T-cell (primary cell): Measurements from ENCODE around the gene HES2. TPM values are rescaled to one million over a fixed set of nuclear protein-coding genes. Genes with fewer than 3 reads are reported as not detected.

Experiments
- ATAC-seq, 4 experiments: fragments of 200-7000 bp in 3 of 4; fragments of 150-1000 bp in 1 of 4; cut with Tn5 transposase; replicated peaks in 1 of 4; 1 replicate in 3 of 4; 2 replicates in 1 of 4; pipeline ENCODE4 v1.10.0; 2021; ENCODE audit warnings: moderate library complexity in 3 of 4, mild to moderate bottlenecking in 2 of 4, moderate number of reproducible peaks in 1 of 4
- CTCF ChIA-PET, 2 donors: fragments of 300-600 bp; sonication (Branson Sonifier 250); formaldehyde crosslinking; loops; one replicate each; lab custom pipeline; 2022; ENCODE audit warnings: antibody characterized with exemption in 2 of 2; lab: Charles Lee
- POLR2A ChIA-PET, 2 donors: fragments of 300-600 bp; sonication (Branson Sonifier 250); formaldehyde crosslinking; loops; one replicate each; lab custom pipeline; 2022; ENCODE audit warnings: antibody characterized with exemption in 2 of 2; lab: Charles Lee
- DNase-seq, 35 experiments: peaks; one replicate each; pipeline versions ENCODE4 v3.0.0 to v3.0.0-alpha.2; 2013 to 2023
- H3K27ac ChIP-seq: one replicate; pipeline ENCODE4 v1.5.1; 2013; ENCODE audit warnings: low read length
- H3K27me3 ChIP-seq, 2 experiments: replicated peaks in 1 of 2; 1 replicate in 1 of 2; 2 replicates in 1 of 2; pipeline versions ENCODE4 v1.6.1 to v1.7.0; 2013; ENCODE audit warnings: low read length in 1 of 2, mixed read lengths in 1 of 2; ENCODE audit not compliant: control insufficient read depth in 2 of 2, insufficient read depth in 2 of 2; ENCODE audit errors: extremely low read depth in 1 of 2
- H3K36me3 ChIP-seq, 2 donors: 1 replicate in 1 of 2; 2 replicates in 1 of 2; pipeline versions ENCODE4 v1.6.1 to v1.7.0; 2013; ENCODE audit warnings: low read length in 1 of 2; ENCODE audit not compliant: control insufficient read depth in 2 of 2, insufficient read depth in 1 of 2; ENCODE audit errors: extremely low read depth in 1 of 2
- H3K4me1 ChIP-seq, 2 experiments: 1 replicate in 1 of 2; 2 replicates in 1 of 2; pipeline versions ENCODE4 v1.6.1 to v1.7.0; 2013; ENCODE audit warnings: low read length in 2 of 2, mixed read lengths in 1 of 2; ENCODE audit not compliant: insufficient read depth in 2 of 2, control insufficient read depth in 1 of 2; ENCODE audit errors: extremely low read depth in 1 of 2
- H3K4me3 ChIP-seq, 2 donors: 1 replicate in 1 of 2; 2 replicates in 1 of 2; pipeline versions ENCODE4 v1.5.1 to v1.7.0; 2013; ENCODE audit warnings: mild to moderate bottlenecking in 2 of 2, low read length in 1 of 2, moderate library complexity in 1 of 2; ENCODE audit not compliant: control insufficient read depth in 1 of 2; ENCODE audit errors: extremely low read depth in 1 of 2
- H3K9me3 ChIP-seq: 2 replicates; pipeline ENCODE4 v1.7.0; 2013
- H3K27ac Mint-ChIP-seq, 2 donors: one replicate each; pipeline ENCODE4 v1.8.0; 2020 to 2021; ENCODE audit warnings: mild to moderate bottlenecking in 2 of 2, mixed read lengths in 2 of 2
- H3K27me3 Mint-ChIP-seq, 2 donors: one replicate each; pipeline ENCODE4 v1.8.0; 2021 to 2022; ENCODE audit warnings: mixed read lengths in 2 of 2
- H3K36me3 Mint-ChIP-seq: one replicate; pipeline ENCODE4 v1.8.0; 2021; ENCODE audit warnings: mixed read lengths
- H3K4me1 Mint-ChIP-seq, 3 donors: one replicate each; pipeline ENCODE4 v1.8.0; 2020 to 2022; ENCODE audit warnings: mixed read lengths in 3 of 3, mild to moderate bottlenecking in 1 of 3
- H3K4me3 Mint-ChIP-seq, 3 donors: one replicate each; pipeline ENCODE4 v1.8.0; 2020 to 2022; ENCODE audit warnings: mild to moderate bottlenecking in 3 of 3, mixed read lengths in 3 of 3, moderate library complexity in 3 of 3
- H3K9me3 Mint-ChIP-seq, 3 donors: one replicate each; pipeline ENCODE4 v1.8.0; 2020 to 2022; ENCODE audit warnings: mixed read lengths in 3 of 3
- WGBS: methylation state at CpG from one replicate; pipeline ENCODE4 v1.1.5; 2013; ENCODE audit warnings: missing lambda C conversion rate; ENCODE audit not compliant: insufficient coverage; 5-methylcytosine and 5-hydroxymethylcytosine counted together
- total RNA-seq, 35 experiments: library from RNA in 6 of 35; stranded (reverse) in 6 of 35; fragments of 120-200 nt in 1 of 35; gene quantifications; one replicate each; pipeline versions ENCODE4 v1.2.1 to v1.2.4 and lab custom pipeline; 2013 to 2026

The HES2 gene
- total RNA-seq = under 1 TPM in 1 of 5 donors, not detected in 4; 0.16 TPM
- total RNA-seq (2013) = not detected
- total RNA-seq (lab: John Stamatoyannopoulos, UW) = 0 to 0.37 (median 0) reads per million in 29 experiments

DNA sequence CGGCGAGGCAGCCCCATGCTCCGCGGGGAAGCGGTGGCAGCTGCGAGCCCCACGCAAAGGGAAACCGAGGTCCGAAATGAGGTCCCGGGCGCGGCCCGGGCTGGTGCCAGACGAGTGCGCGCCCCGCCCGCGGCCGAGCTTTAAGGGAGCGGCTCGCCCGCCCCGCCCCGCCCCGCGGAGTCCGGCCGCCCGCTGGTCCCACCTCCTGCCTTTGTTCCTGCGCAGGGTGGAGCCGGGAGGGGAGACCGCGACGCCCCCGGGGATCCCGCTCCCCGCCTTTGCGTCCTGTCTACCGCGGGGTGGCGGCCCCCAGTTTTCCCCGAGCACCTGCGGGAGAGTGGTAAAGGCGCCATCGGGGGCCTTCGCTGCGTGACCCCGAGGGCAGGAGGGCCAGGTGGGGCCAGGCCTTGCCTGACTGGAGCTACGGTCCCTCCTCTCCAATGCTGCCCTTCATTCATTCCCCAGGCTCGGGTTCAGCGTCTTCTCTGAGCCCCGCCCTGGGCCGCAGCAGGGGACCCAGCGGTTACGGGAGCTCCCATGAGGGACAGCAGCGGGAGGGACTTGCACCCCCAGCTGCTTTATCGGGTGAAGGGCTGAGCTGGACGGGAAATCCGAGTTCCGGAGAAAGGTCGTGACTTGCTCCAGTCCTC is at the start of gene HES2:
HES2 (minus strand) TSS at position 116 of the 650 bp plus-strand sequence; CDS start at position 17, 99 bp downstream.
- CTCF ChIA-PET = interaction anchor here in 1 of 2 donors (0.6 kb wide), 1 partner anchor 68 kb away, joined by 5 read pairs; no protein-coding TSS in a partner anchor
- Histone ChIP-seq H3K27ac (no peak within 1 kb of the TSS), H3K4me1 (peaks cover 3 to 43% of the 10 kb centered on the region in 2 experiments), H3K4me3 (peak within 1 kb of the TSS; percentile 5 to 41), H3K9me3 (no peaks in the 10 kb centered on the region), H3K36me3 (no peaks in the 10 kb centered on the region), H3K27me3 (peaks cover 2 to 89% of the 10 kb centered on the region in 2 experiments)
- Mint-ChIP-seq H3K4me1 (peaks cover 6 to 24% (median 14%) of the 10 kb centered on the region in 3 donors), H3K4me3 (peak within 1 kb of the TSS; percentile 13 to 65 (median 31)), H3K36me3 (no peaks in the 10 kb centered on the region), H3K27me3 (peaks cover 47 to 70% of the 10 kb centered on the region in 2 donors), H3K9me3 (no peaks in the 10 kb centered on the region), H3K27ac (no peak within 1 kb of the TSS)
- DNase-seq (no peak), ATAC-seq (peak in 3 of 4 experiments; percentile 7 to 23 (median 19))
- 3% methylated on average over 58 of the region's 62 CpGs for WGBS
- POLR2A ChIA-PET = no interaction called here

- H3K36me3 ChIP-seq = peaks cover 0 to 5% of the 10 kb centered on the region in 2 donors
- peaks cover 0 to 8% of the 10 kb centered on the region in 2 experiments for H3K27me3 ChIP-seq
- CTCF ChIA-PET = interaction anchor here in 1 of 2 donors (0.6 kb wide), 1 partner anchor 288 kb away, joined by 3 read pairs; no protein-coding TSS in a partner anchor
- H3K4me1 Mint-ChIP-seq = peaks cover 10 to 20% (median 12%) of the 10 kb centered on the region in 3 donors
- no peak overlapping the region for H3K27ac ChIP-seq
- WGBS = 96% methylated on average over 5 of the region's 13 CpGs
- H3K4me3 ChIP-seq = no peak overlapping the region
- ATAC-seq (no peak), DNase-seq (no peak)
- H3K36me3 Mint-ChIP-seq = peaks cover 9% of the 10 kb centered on the region
- H3K9me3 ChIP-seq = no peaks in the 10 kb centered on the region
- peaks cover 8 to 35% of the 10 kb centered on the region in 2 experiments for H3K4me1 ChIP-seq
- no peak overlapping the region for H3K27ac Mint-ChIP-seq
- no peak overlapping the region for H3K4me3 Mint-ChIP-seq
- no peaks in the 10 kb centered on the region for H3K27me3 Mint-ChIP-seq
- H3K9me3 Mint-ChIP-seq = no peaks in the 10 kb centered on the region
- POLR2A ChIA-PET = no interaction called here
Observed at GRCh38 chr1:6468729-6469461, 49.2 kb upstream of the HES2 start.

DNA sequence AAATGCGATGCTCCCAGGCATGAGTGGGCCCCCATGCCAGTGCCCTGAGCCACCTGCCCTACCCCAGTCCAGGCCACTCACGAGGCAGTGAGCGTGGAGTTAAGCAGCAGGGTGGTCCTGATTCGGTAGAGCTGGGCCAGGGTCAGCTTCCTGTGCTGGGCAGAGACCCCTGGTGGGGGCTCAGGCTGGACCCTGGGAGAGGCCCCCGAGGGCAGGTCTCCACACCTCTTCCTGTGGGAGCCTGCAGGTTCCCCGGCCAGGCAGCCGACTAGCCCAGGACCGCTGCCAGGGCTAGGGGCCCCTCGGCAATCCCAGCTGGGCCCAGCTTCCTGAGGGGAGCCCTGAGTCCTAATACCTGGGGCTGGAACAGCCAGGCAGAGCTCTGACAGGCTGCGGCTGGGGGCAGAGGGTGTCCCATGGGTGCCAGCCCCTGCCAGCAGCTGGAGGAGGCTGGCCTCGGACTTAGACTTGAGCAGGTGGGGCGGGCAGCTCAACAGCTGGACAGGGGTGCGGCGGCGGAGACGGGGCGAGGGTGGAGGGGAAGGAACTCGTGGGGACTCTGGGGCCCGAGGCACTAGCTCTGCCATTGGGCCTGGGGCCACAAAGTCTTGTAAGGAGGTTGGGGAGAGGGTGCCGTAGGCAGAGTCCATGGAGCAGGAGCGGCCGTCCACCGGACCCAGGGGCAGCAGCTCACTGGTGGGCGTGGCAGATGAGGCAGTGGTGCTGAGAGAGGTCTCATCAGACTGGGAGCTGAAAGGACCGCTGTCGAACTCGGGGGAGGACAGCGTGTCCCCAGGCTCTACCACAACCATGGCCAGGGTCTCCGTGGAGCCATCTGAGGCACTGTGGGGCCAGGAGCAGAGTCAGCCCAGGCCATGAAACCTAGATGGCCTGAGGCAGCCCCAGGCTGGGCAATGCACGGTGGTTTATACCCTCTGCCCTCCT is 48.3 kb upstream of the HES2 start:
- H3K27ac ChIP-seq = no peak overlapping the region
- H3K4me3 ChIP-seq = no peak overlapping the region
- 95% methylated on average over 26 of the region's 30 CpGs for WGBS
- POLR2A ChIA-PET = interaction anchor here in 1 of 2 donors (0.7 kb wide), 1 partner anchor 78 kb away, joined by 3 read pairs; no protein-coding TSS in a partner anchor
- Mint-ChIP-seq H3K27me3 (no peaks in the 10 kb centered on the region), H3K27ac (peak overlapping the region; percentile 24 to 64), H3K36me3 (peaks cover 13% of the 10 kb centered on the region), H3K9me3 (no peaks in the 10 kb centered on the region), H3K4me1 (peaks cover 15 to 25% (median 17%) of the 10 kb centered on the region in 3 donors), H3K4me3 (peak overlapping the region in 2 of 3 donors; percentile 13 to 92)
- no peak for ATAC-seq
- CTCF ChIA-PET = no interaction called here
- H3K36me3 ChIP-seq = peaks cover under 1 to 8% of the 10 kb centered on the region in 2 donors
- peaks cover 11 to 43% of the 10 kb centered on the region in 2 experiments for H3K4me1 ChIP-seq
- peaks cover 0 to 8% of the 10 kb centered on the region in 2 experiments for H3K27me3 ChIP-seq
- no peak for DNase-seq
- H3K9me3 ChIP-seq = no peaks in the 10 kb centered on the region

DNA sequence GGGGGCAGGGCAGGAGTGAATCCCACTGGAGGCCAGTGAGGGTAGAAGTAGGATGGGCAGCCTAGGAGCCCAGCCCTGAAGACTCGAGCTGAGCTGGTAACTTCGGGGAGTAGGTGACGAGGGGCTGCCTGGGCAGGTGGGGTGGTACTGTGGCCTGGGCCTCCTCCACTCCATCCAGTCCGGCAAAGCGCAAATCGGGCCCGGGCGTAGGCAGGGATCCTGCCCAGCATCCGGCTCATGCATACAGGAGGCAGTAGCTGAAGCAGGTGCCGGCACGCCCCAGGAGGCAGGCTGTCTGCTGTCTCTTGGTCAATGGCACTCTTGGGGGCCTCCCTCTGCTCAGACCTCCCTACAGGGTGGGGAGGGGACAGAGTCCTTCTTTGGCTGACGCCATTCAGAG is 47.5 kb upstream of the HES2 start:
- POLR2A ChIA-PET = no interaction called here
- Histone ChIP-seq H3K9me3 (no peaks in the 10 kb centered on the region), H3K4me3 (no peak overlapping the region), H3K27ac (no peak overlapping the region), H3K27me3 (peaks cover 0 to 8% of the 10 kb centered on the region in 2 experiments), H3K36me3 (peaks cover 8 to 16% of the 10 kb centered on the region in 2 donors), H3K4me1 (peaks cover 17 to 50% of the 10 kb centered on the region in 2 experiments)
- CTCF ChIA-PET = interaction anchor here (1.0 kb wide), 2 partner anchors 13 to 102 kb away, joined by 3 read pairs; no protein-coding TSS in a partner anchor
- Mint-ChIP-seq H3K27ac (peak overlapping the region; percentile 85), H3K4me3 (peak overlapping the region in 2 of 3 donors; percentile 21 to 92), H3K4me1 (peaks cover 23 to 33% (median 25%) of the 10 kb centered on the region in 3 donors), H3K36me3 (peaks cover 19% of the 10 kb centered on the region), H3K27me3 (no peaks in the 10 kb centered on the region), H3K9me3 (no peaks in the 10 kb centered on the region)
- 97% methylated on average over 9 of the region's 12 CpGs for WGBS
- DNase-seq (no peak), ATAC-seq (no peak)

GRCh38 chr1:6466751-6467150 is 47.0 kb upstream of the HES2 start:
- Histone ChIP-seq H3K9me3 (no peaks in the 10 kb centered on the region), H3K27me3 (peaks cover 0 to 8% of the 10 kb centered on the region in 2 experiments), H3K27ac (peak overlapping the region; percentile 93), H3K4me3 (no peak overlapping the region), H3K4me1 (peaks cover 22 to 53% of the 10 kb centered on the region in 2 experiments), H3K36me3 (peaks cover 9 to 20% of the 10 kb centered on the region in 2 donors)
- CTCF ChIA-PET = interaction anchor here (1.0 to 1.3 kb wide), 4 partner anchors 13 to 102 kb away, joined by 3 read pairs; no protein-coding TSS in a partner anchor
- H3K27me3 Mint-ChIP-seq = no peaks in the 10 kb centered on the region
- H3K9me3 Mint-ChIP-seq = no peaks in the 10 kb centered on the region
- ATAC-seq (no peak), DNase-seq (no peak)
- POLR2A ChIA-PET = no interaction called here
- H3K27ac Mint-ChIP-seq = peak overlapping the region; percentile 85
- 96% methylated on average over 4 of the region's 5 CpGs for WGBS
- peaks cover 22% of the 10 kb centered on the region for H3K36me3 Mint-ChIP-seq
- peak overlapping the region; percentile 91 to 97 (median 92) for H3K4me3 Mint-ChIP-seq
- peaks cover 26 to 38% (median 29%) of the 10 kb centered on the region in 3 donors for H3K4me1 Mint-ChIP-seq
